KMS-11 (cell line): ENCODE results near the gene COBL.

Source experiments
- H2AFZ ChIP-seq: fragments of 200-600 bp; sonication (generic); 2 replicates; pipeline ENCODE4 v1.6.1; 2016; ENCODE audit warnings: antibody characterized with exemption, mixed run types, low read depth
- H3K27ac ChIP-seq: fragments of 200-600 bp; sonication (generic); 2 replicates; pipeline ENCODE4 v1.6.1; 2016; ENCODE audit warnings: mild to moderate bottlenecking, mixed run types
- H3K27me3 ChIP-seq: fragments of 200-600 bp; sonication (generic); 2 replicates; pipeline ENCODE4 v1.6.1; 2017; ENCODE audit warnings: mild to moderate bottlenecking, low read depth, mixed run types, moderate library complexity; ENCODE audit not compliant: insufficient read depth
- H3K36me3 ChIP-seq: fragments of 200-600 bp; sonication (generic); 2 replicates; pipeline ENCODE4 v1.6.1; 2017; ENCODE audit warnings: mild to moderate bottlenecking, mixed run types; ENCODE audit not compliant: insufficient read depth
- H3K4me1 ChIP-seq: fragments of 200-600 bp; sonication (generic); 2 replicates; pipeline ENCODE4 v1.6.1; 2016; ENCODE audit warnings: mild to moderate bottlenecking, low read depth, mixed run types; ENCODE audit not compliant: poor library complexity, severe bottlenecking
- H3K4me2 ChIP-seq: fragments of 200-600 bp; sonication (generic); 2 replicates; pipeline ENCODE4 v1.7.0; 2016; ENCODE audit warnings: mild to moderate bottlenecking, mixed run types
- H3K4me3 ChIP-seq: fragments of 200-600 bp; sonication (generic); IDR thresholded peaks from 2 replicates; pipeline ENCODE4 v1.6.1; 2017; ENCODE audit warnings: low read depth, low read length, mixed read lengths; ENCODE audit not compliant: insufficient read depth
- H3K79me2 ChIP-seq: fragments of 200-600 bp; sonication (generic); 2 replicates; pipeline ENCODE4 v1.6.1; 2016; ENCODE audit warnings: low read depth, mixed run types; ENCODE audit not compliant: insufficient read depth
- H3K9ac ChIP-seq: fragments of 200-600 bp; sonication (generic); 2 replicates; pipeline ENCODE4 v1.6.1; 2016; ENCODE audit warnings: mild to moderate bottlenecking, mixed run types
- H4K20me1 ChIP-seq: fragments of 200-600 bp; sonication (generic); 2 replicates; pipeline ENCODE4 v1.6.1; 2016; ENCODE audit warnings: mild to moderate bottlenecking, mixed run types; ENCODE audit not compliant: insufficient read depth
- TF ChIP-seq, protein P1 (sequence below): fragments of 200-600 bp; sonication (generic); conservative IDR thresholded peaks from 2 replicates; pipeline ENCODE4 v1.6.1; 2017; ENCODE audit warnings: low read depth, mild to moderate bottlenecking, antibody characterized with exemption, low read length, moderate library complexity, mixed read lengths

Gene COBL

GRCh38 chr7:51325908-51326307 lies 9.3 kb upstream of the COBL start:
- TF ChIP-seq, protein P1, sequence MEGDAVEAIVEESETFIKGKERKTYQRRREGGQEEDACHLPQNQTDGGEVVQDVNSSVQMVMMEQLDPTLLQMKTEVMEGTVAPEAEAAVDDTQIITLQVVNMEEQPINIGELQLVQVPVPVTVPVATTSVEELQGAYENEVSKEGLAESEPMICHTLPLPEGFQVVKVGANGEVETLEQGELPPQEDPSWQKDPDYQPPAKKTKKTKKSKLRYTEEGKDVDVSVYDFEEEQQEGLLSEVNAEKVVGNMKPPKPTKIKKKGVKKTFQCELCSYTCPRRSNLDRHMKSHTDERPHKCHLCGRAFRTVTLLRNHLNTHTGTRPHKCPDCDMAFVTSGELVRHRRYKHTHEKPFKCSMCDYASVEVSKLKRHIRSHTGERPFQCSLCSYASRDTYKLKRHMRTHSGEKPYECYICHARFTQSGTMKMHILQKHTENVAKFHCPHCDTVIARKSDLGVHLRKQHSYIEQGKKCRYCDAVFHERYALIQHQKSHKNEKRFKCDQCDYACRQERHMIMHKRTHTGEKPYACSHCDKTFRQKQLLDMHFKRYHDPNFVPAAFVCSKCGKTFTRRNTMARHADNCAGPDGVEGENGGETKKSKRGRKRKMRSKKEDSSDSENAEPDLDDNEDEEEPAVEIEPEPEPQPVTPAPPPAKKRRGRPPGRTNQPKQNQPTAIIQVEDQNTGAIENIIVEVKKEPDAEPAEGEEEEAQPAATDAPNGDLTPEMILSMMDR: no peak
- Histone ChIP-seq H3K36me3 (no peaks in the 10 kb centered on the region), H3K4me2 (no peak overlapping the region), H4K20me1 (no peaks in the 10 kb centered on the region), H2AFZ (no peak overlapping the region), H3K27me3 (no peaks in the 10 kb centered on the region), H3K4me1 (no peaks in the 10 kb centered on the region), H3K4me3 (no peak overlapping the region), H3K79me2 (no peaks in the 10 kb centered on the region), H3K9ac (no peak overlapping the region), H3K27ac (no peak overlapping the region)

DNA sequence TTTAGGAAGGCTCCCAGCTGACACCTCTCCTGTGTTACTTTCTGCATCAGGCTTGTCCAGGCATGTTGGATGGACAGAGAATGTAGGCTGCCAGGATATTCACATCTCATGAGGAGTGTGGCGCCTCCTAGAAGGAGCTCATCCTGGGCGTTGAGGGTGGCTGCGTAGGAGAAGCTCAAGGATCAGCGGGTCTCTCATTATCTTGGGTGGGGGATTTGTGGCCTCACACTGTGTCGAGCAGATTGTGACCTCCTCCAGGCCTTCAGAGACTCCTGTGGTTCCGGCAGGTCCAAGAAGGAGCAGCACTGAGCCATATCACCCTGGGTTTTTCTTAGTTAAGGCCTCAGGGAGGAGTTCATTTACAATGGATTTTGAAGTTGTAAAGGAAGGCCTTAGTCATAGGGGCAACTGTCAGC lies 8.7 kb upstream of the COBL start:
- Histone ChIP-seq H3K27me3 (no peaks in the 10 kb centered on the region), H3K9ac (no peak overlapping the region), H4K20me1 (no peaks in the 10 kb centered on the region), H3K79me2 (no peaks in the 10 kb centered on the region), H3K27ac (no peak overlapping the region), H2AFZ (no peak overlapping the region), H3K4me3 (no peak overlapping the region), H3K4me1 (no peaks in the 10 kb centered on the region), H3K36me3 (no peaks in the 10 kb centered on the region), H3K4me2 (no peak overlapping the region)
- TF ChIP-seq, protein P1: no peak

DNA sequence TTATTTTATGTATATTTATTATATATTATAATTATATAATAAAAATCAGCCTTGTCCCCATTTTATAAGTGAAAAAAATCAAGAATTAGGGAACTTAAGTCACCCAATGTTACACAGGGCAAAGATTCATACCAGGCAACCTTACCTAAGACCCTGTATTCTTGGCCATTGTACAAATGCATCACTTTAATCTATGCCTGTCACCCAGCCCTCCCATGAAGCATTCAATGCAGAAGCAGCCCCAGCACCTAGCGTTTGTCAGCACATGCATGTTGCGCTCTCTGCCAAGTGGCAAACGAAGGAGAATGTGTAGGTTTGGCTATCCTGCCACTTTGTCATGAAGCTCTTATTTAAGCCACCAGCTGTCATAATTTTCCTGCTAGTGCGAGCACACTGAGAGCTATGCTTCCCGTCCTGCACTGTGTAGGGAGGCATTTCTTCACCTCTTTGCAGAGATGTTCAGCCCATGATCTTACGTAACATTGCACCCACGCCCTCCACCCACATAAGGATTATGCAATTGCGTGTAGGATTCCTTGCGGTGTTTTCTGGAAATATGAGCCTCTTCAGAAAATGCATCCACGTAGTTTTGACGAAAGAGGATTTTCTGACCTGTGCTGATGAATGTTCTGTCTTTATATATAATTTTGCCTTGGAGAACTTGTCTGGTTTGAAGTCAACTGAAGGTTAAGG lies 7.7 kb upstream of the COBL start:
- Histone ChIP-seq H3K27ac (no peak overlapping the region), H2AFZ (no peak overlapping the region), H3K4me3 (no peak overlapping the region), H3K36me3 (no peaks in the 10 kb centered on the region), H3K4me1 (no peaks in the 10 kb centered on the region), H3K79me2 (no peaks in the 10 kb centered on the region), H3K4me2 (no peak overlapping the region), H3K9ac (no peak overlapping the region), H3K27me3 (no peaks in the 10 kb centered on the region), H4K20me1 (no peaks in the 10 kb centered on the region)
- TF ChIP-seq, protein P1: no peak

- Histone ChIP-seq H4K20me1 (no peaks in the 10 kb centered on the region), H3K4me2 (no peak overlapping the region), H3K4me1 (no peaks in the 10 kb centered on the region), H3K4me3 (no peak overlapping the region), H3K9ac (no peak overlapping the region), H3K79me2 (no peaks in the 10 kb centered on the region), H3K36me3 (no peaks in the 10 kb centered on the region), H3K27me3 (no peaks in the 10 kb centered on the region), H2AFZ (no peak overlapping the region), H3K27ac (no peak overlapping the region)
- TF ChIP-seq, protein P1: no peak
Measured at GRCh38 chr7:51321961-51322515, 5.4 kb upstream of the COBL start.
